HG03521 (cell line): ENCODE results near the gene ZNF775.
A peak's percentile ranks its signal among the peaks of the same experiment; 100 is the strongest.

Source experiments
- ATAC-seq: cut with Tn5 transposase; IDR thresholded peaks from one replicate; pipeline ENCODE4 v1.9.1; 2021; ENCODE audit warnings: mild to moderate bottlenecking, moderate library complexity; ENCODE audit not compliant: unreplicated experiment

The ZNF775 gene

DNA sequence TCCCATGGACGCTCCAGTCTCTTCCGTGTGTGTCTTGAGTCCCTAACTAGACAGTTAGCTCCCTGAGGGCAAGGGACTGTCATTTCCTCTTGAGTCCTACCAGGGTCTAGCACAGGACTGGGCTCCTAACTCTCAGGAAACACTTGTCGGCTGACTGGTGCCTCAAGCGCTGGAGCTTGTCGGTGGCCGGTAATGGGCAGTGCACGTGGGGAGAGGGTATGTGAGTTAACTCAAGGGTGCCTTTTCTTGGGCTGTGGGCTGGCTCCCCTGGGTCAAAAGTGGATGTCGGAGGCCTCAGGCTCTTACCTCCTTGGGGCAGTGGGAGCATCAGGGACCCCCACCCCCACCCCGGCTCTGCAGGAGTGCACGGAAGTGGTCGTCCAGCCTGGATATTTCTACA lies 32.9 kb downstream of the ZNF775 start:
- ATAC-seq, result no peak

GRCh38 chr7:150412518-150413488 lies 33.7 kb downstream of the ZNF775 start:
- ATAC-seq, result no peak

DNA sequence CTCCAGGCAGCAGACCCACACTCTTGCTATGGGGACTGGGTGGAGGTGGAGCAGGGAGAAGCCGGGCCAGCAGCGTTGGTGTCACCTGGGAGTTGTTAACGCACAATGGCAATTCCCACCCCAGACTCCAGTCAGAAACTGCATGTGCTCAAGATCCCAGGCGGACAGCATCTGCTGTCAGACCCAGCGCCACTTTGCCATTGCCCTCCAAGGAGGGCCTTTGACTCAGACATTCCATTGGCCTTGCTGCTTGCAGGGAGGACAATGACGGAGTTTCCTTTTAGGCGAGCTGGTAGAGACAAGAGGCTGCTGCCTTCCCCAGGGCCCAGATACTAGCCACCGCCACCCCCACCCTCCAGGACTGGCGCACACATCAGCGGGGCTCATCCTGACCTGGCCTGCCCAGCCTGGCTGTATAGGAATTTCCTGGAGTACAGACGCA lies 34.5 kb downstream of the ZNF775 start:
- no peak for ATAC-seq

DNA sequence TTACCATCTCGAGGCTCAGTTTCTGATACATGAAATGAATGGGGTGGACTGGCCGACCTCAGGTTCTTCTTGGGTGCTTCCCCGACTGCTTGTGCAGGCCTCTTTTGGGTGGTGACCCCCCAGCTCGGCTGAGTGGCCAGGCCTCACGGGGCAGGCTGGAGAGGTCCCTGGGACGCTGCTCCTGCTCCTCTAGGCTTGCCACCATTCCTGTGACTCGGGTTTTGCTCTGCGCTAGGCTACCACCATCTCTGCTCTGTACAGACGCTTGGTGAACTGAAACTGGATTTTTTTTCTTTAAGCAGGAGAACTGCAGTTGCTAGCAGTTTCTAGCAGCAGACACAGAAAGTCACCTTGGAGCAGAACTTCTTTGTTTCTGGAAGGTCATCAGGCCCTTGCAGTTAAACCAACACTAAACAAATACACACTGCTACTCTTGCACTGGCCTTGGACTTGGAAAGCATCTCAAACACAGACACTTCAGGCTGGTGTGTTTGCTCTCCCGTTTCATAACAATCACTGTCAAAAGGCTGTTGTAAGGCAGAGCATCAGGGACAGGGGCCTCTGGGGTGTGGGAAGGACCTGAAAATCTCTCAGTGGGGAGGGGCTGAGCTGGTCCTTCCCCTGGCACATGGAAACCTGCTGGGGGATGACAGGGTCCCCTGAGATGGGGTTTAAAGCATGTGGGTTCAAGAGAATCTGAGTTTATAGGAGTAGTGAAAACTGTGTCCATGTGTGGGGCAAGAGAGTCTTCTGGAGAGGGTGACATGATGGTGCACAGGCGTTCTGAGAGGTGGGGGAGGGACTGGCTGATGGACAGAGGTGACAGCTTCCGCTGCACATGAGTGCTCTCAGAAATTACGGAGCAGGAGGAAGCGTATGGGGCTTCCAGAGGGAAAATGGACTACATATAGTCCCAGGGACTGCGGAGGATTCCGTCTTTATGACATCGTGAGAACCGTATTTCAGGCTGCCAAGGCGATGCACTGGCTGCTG lies 36.3 kb downstream of the ZNF775 start:
- no peak for ATAC-seq

- ATAC-seq, result no peak
Observed at GRCh38 chr7:150417239-150417638, 38.1 kb downstream of the ZNF775 start.

- no peak for ATAC-seq
Observed at GRCh38 chr7:150417863-150418262, 38.7 kb downstream of the ZNF775 start.

DNA sequence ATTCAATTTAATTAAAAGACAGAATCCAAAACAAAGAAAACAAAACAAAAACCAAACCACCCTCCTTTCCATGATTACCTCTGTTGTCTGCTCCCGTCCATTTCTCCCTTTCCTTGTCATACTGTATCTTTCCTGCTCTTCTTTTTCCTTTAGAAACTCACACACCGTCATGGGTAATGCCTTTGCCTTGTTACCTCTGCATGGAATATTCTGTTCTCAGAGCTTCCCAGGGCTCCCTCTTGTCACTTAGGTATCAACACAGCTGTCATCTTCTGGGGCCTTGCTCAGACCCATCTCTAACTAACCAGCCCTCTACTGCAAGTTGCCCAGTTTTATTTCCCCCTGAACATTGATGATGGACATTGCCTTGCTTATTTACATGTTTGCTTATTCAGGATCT lies 41.1 kb downstream of the ZNF775 start:
- ATAC-seq, result no peak

DNA sequence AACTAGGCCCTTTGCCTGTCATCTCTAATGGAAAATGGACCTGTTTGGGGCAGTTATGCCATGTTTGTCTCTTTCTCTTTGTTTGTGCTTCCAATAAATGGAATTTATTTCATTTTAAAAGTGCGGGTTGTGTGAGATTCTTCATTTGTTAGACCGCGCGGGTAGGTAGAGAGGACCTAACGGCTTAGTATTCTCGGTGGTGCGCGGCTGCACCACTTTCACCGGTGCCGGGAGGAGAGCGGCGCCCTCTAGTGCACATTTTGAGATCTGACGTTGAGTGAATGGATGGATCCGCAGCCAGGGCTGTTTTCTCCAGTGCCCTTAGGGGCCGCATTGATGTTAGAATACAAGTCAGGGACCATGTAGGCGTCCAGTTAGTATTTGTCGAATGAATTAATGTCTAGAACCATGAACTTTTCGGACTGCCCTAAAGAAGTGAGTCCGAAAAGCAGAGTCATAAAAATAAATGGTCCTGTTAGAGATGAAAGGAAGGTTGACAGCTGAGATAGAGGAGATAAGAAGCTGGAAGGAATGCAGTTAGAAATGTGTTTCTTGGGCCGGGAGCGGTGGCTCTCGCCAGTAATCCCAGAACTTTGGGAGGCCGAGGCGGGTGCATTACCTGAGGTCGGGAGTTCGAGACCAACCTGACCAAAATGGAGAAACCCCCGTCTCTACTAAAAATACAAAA lies 42.0 kb downstream of the ZNF775 start:
- ATAC-seq, result peak; percentile 80

GRCh38 chr7:150421831-150422230 lies 42.7 kb downstream of the ZNF775 start:
- no peak for ATAC-seq

- ATAC-seq, result no peak
Observed at GRCh38 chr7:150425670-150426069, 46.5 kb downstream of the ZNF775 start.

DNA sequence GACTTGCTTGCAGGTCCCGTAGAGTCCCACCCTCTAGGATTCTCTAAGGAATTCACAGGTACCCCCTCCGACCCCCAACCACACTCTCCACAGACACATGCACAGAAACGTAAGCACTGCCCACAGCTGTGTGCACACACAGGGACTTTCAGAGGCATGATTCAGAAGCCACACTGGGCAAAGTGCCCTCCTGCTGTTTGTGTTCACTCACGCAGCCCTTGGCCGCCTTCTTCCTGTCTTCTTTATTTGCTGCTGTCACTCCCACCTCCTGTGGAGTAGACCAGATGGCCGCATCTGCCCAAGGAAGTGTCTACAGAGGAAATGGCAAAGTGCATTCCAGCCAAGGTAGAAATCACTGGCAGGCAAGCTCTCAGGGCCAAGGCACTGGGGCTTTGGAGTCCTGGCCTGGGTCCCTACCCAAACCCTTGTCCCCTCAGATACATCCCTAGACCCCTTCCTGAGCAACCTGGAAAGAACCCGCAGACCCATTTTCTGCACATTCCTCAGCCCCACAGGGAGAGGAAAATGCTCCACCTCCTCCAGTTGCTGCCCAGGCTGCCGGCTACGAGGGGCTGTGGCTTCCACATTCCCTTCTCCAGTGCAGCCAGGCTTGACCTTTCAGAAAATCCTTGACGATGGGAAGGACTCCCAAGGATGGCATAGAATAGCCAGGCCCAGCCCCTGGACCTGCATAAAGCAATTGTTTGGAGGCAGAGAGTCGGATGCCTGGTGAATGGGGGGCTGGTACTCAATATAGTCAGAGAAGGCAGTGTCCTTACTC lies 49.7 kb downstream of the ZNF775 start:
- no peak for ATAC-seq

DNA sequence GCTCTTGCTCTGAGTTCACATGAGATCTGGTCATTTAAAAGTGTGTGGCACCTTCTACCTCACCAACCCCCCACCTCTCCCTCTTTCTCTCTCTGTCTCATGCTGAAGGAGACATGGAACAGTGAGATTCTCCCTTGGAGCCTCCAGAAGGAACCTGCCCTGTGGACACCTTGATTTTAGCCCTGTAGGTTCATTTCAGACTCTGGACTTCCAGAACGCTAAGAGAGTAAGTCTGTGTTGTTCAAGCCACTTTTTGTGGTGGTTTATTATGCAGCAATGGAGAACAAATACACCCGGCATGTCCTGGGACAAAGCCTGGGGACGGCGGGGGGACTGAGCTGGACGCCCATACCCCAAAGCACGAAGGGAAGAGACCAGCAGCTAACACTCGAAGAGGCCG lies 50.6 kb downstream of the ZNF775 start:
- no peak for ATAC-seq

- ATAC-seq, result no peak
Observed at GRCh38 chr7:150430465-150431085, 51.4 kb downstream of the ZNF775 start.

- ATAC-seq, result no peak
Observed at GRCh38 chr7:150431839-150432658, 52.9 kb downstream of the ZNF775 start.

DNA sequence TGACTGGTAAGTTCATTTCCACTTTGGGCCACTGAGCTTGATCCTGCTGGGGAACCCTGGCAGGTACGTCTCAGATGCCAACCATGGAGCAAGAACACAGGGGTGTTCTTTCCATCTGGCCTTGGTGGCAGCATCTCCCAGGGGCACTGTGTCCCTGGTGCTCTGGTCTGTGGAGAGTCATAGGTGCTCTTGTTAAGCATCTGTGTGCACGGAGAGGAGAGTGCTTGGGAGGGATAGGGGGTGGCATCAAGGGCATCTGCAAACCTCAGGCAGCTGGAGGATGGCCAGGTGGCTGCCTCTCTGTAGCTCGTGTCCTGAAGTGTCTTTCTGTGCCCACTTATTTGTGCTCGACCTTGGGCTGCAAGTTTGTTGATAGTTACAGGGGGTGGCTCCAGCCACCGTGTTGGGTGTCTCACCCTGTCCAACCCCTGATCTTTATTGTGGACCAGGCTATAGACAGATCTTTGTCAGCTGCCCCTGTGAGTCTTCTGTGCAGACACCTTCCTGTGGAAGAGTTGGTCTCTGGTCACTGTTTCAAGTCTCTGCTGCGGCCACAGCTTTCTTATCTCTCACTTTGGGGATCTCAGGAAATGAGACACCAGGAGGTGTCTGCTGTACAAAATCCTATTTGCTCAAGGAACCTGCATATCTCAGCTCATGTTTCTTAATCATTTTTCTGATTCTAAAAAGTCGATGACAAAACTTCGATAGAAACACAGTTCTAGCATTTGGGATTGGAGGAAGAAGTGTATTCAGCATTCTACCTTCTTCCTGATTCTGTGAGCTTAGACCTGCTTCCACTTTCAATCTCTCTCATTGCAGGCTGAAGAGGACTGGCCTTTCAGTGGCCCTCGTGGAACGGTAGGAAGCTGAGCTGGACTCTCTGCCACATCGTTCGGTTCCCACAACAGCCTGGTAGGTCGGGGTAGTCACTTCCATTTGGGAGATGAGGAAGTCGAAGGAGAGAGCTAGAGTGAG lies 54.1 kb downstream of the ZNF775 start:
- ATAC-seq, result no peak

DNA sequence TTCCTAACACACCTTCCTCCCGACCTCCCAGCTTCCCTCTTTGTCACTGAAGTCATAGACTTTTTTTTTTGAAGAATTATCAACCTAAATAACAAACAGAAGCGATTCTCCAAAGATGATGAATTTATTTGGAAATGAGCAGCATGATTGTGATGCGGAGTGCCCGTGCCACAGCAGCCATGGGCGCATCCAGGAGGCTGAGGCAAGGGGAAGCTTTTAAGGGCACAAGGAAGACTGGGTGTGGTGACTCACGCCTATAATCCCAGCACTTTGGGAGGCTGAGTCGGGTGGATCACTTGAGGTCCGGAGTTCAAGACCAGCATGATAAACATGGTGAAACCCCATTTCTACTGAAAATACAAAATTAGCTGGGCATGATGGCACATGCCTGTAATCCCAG lies 55.1 kb downstream of the ZNF775 start:
- no peak for ATAC-seq

DNA sequence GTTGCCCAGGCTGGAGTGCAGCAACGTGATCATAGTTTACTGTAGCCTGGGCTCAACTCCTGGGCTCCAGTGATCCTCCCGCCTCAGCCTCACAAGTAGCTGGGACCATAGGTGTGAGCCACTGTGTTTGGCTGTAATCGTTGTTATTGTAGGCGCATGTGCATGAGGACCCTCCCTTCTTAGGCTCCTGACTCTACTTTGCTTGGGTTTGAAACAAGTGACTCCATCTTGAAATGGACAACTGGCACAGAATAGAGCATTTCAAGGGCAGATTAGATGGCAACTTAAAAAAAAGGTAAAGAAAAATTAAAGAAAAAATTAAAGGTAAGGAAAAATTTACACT lies 55.9 kb downstream of the ZNF775 start:
- ATAC-seq, result no peak
